ENCODE data around the gene PSMC3IP.

DNA sequence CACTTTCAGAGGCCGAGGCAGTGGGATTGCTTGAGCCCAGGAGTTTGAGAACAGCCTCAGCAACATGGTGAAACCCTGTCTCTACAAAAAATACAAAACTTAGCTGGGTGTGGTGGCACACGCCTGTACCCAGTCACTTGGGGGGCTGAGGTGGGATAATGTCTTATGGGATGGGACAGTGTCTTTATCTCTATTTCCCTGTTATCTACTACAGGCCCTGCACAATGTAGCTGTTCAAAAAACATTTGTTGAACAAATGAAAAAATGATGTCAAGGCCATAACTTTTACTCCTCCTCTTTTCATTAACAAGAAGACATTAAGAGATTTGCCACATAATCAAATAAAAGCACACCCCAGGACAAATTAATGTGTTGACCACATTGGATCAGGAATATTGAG, 45.7 kb upstream of the PSMC3IP start:
- no peak for TF ChIP-seq FOXP1 (CRISPR knock-in tag; IDR thresholded peaks at IDR 0.05; ENCODE audit: borderline replicate concordance)
- TF ChIP-seq MYBL2 (CRISPR knock-in tag; IDR thresholded peaks at IDR 0.05) = no peak
- no peak for TF ChIP-seq CBFB (CRISPR knock-in tag; IDR thresholded peaks at IDR 0.05; ENCODE audit: low read depth)

Data from WTC11 (cell line).